IMR-90 (cell line): ENCODE data around the gene SNAPC4. TPM values are rescaled to one million over a fixed set of nuclear protein-coding genes. Genes with fewer than 3 reads are reported as not detected.
A peak's percentile ranks its signal among the peaks of the same experiment; 100 is the strongest.

ENCODE experiments used
- ATAC-seq: fragments of 200-7000 bp; cut with Tn5 transposase; 2 replicates; pipeline ENCODE4 v1.9.1; 2020; ENCODE audit warnings: low read depth, mild to moderate bottlenecking, moderate library complexity
- BruUV-seq: library from RNA; stranded (reverse); fragments of 400-500 nt; replicated peaks from 2 replicates; lab custom pipeline; 2021; lab: Mats Ljungman, UMichigan
- CTCF ChIA-PET: fragments of 300-600 bp; formaldehyde crosslinking; extraction: SDS; loops from one replicate; lab custom pipeline; 2021; ENCODE audit warnings: antibody characterized with exemption; lab: Yijun Ruan, JAX
- POLR2A ChIA-PET: fragments of 300-600 bp; sonication (Branson Sonifier 250); formaldehyde crosslinking; loops from one replicate; lab custom pipeline; 2022; ENCODE audit warnings: antibody characterized with exemption; ENCODE audit not compliant: unreplicated experiment; lab: Charles Lee
- DNase-seq: peaks from one replicate; pipeline ENCODE4 v3.0.0; 2013
- H2AFZ ChIP-seq: replicated peaks from 2 replicates; pipeline ENCODE3; 2013; ENCODE audit warnings: low read length, mild to moderate bottlenecking; ENCODE audit not compliant: poor library complexity
- H2AK5ac ChIP-seq: 2 replicates; pipeline ENCODE4 v1.6.1; 2013; ENCODE audit warnings: low read depth, low read length, inconsistent platforms
- H2AK9ac ChIP-seq: replicated peaks from 2 replicates; pipeline ENCODE3; 2013; ENCODE audit warnings: mild to moderate bottlenecking, low read depth, low read length, moderate library complexity; ENCODE audit not compliant: poor library complexity
- H2BK120ac ChIP-seq: 2 replicates; pipeline ENCODE4 v1.6.1; 2013; ENCODE audit warnings: low read depth, low read length, inconsistent platforms
- H2BK15ac ChIP-seq: 3 replicates; pipeline ENCODE4 v1.6.1; 2013; ENCODE audit warnings: low read depth, low read length, inconsistent platforms
- H2BK20ac ChIP-seq: 2 replicates; pipeline ENCODE4 v1.6.1; 2013; ENCODE audit warnings: low read depth, mild to moderate bottlenecking, inconsistent platforms, low read length, moderate library complexity
- H2BK5ac ChIP-seq: 2 replicates; pipeline ENCODE4 v1.6.1; 2013; ENCODE audit warnings: mild to moderate bottlenecking, low read depth, low read length, inconsistent platforms; ENCODE audit not compliant: poor library complexity, severe bottlenecking
- H3K14ac ChIP-seq: replicated peaks from 2 replicates; pipeline ENCODE4 v1.6.1; 2013; ENCODE audit warnings: low read depth, low read length, inconsistent platforms
- H3K18ac ChIP-seq: 2 replicates; pipeline ENCODE4 v1.6.1; 2013; ENCODE audit warnings: low read depth, low read length, control low read depth
- H3K23ac ChIP-seq: 2 replicates; pipeline ENCODE4 v1.6.1; 2013; ENCODE audit warnings: low read depth, low read length, inconsistent platforms
- H3K27ac ChIP-seq: 2 replicates; pipeline ENCODE4 v1.5.1; 2013; ENCODE audit warnings: mild to moderate bottlenecking, control low read depth, low read length; ENCODE audit not compliant: insufficient read depth
- H3K27me3 ChIP-seq: 2 replicates; pipeline ENCODE4 v1.6.1; 2013; ENCODE audit warnings: low read length; ENCODE audit not compliant: control insufficient read depth, insufficient read depth
- H3K36me3 ChIP-seq: 2 replicates; pipeline ENCODE4 v1.6.1; 2013; ENCODE audit warnings: low read length, mixed read lengths; ENCODE audit not compliant: control insufficient read depth, insufficient read depth
- H3K4ac ChIP-seq: 2 replicates; pipeline ENCODE4 v1.6.1; 2013; ENCODE audit warnings: low read depth, low read length, inconsistent platforms
- H3K4me1 ChIP-seq: 2 replicates; pipeline ENCODE4 v1.6.1; 2013; ENCODE audit warnings: low read length, mixed read lengths; ENCODE audit not compliant: control insufficient read depth, insufficient read depth
- H3K4me2 ChIP-seq: 2 replicates; pipeline ENCODE4 v1.6.1; 2013; ENCODE audit warnings: low read depth, mild to moderate bottlenecking, control low read depth, low read length, moderate library complexity
- H3K4me3 ChIP-seq: 2 replicates; pipeline ENCODE4 v1.5.1; 2013; ENCODE audit warnings: low read depth, mild to moderate bottlenecking, control low read depth, low read length, moderate library complexity; ENCODE audit not compliant: insufficient read depth
- H3K56ac ChIP-seq: 2 replicates; pipeline ENCODE4 v1.6.1; 2013; ENCODE audit warnings: low read length, inconsistent platforms; ENCODE audit not compliant: insufficient read depth; ENCODE audit errors: extremely low read depth
- H3K79me1 ChIP-seq, 2 experiments: 2 replicates each; pipeline ENCODE4 v1.6.1; 2013; ENCODE audit warnings: low read length in 2 of 2, inconsistent platforms in 1 of 2, low read depth in 1 of 2
- H3K9ac ChIP-seq: 2 replicates; pipeline ENCODE4 v1.6.1; 2013; ENCODE audit warnings: low read depth, low read length, control low read depth
- H3K9me1 ChIP-seq: 2 replicates; pipeline ENCODE4 v1.6.1; 2013; ENCODE audit warnings: low read length, inconsistent platforms; ENCODE audit not compliant: insufficient read depth
- H3K9me3 ChIP-seq: 2 replicates; pipeline ENCODE4 v1.6.1; 2013; ENCODE audit warnings: low read length; ENCODE audit not compliant: control insufficient read depth, insufficient read depth
- H4K20me1 ChIP-seq: 2 replicates; pipeline ENCODE4 v1.6.1; 2013; ENCODE audit warnings: low read length, inconsistent platforms; ENCODE audit not compliant: insufficient read depth
- H4K5ac ChIP-seq: 2 replicates; pipeline ENCODE4 v1.6.1; 2013; ENCODE audit warnings: mild to moderate bottlenecking, low read depth, low read length, control low read depth
- H4K8ac ChIP-seq, 2 experiments: 2 replicates each; pipeline ENCODE4 v1.6.1; 2013; ENCODE audit warnings: low read depth in 2 of 2, low read length in 2 of 2, control low read depth in 1 of 2, inconsistent platforms in 1 of 2
- H4K91ac ChIP-seq: 2 replicates; pipeline ENCODE4 v1.6.1; 2013; ENCODE audit warnings: low read depth, low read length, inconsistent platforms; ENCODE audit not compliant: insufficient read depth
- BHLHE40 ChIP-seq: fragments of 150-350 bp; IDR thresholded peaks from 2 replicates; pipeline ENCODE4 v1.6.1; 2016; ENCODE audit warnings: mild to moderate bottlenecking, low read depth, low read length
- CEBPB ChIP-seq: IDR thresholded peaks from 2 replicates; pipeline ENCODE4 v1.6.1; 2012; ENCODE audit warnings: low read depth, low read length, improper control_type of control experiment
- CHD1 ChIP-seq: IDR thresholded peaks from 2 replicates; pipeline ENCODE4 v1.6.1; 2012; ENCODE audit warnings: low read depth, low read length, improper control_type of control experiment
- ELK1 ChIP-seq: fragments of 150-350 bp; IDR thresholded peaks from 2 replicates; pipeline ENCODE4 v1.6.1; 2016; ENCODE audit warnings: low read depth, mild to moderate bottlenecking, low read length, moderate library complexity, borderline replicate concordance
- FOS ChIP-seq: fragments of 150-350 bp; IDR thresholded peaks from 2 replicates; pipeline ENCODE4 v1.6.1; 2016; ENCODE audit warnings: low read depth, low read length
- MAFK ChIP-seq: IDR thresholded peaks from 2 replicates; pipeline ENCODE4 v1.6.1; 2012; ENCODE audit warnings: low read depth, low read length, improper control_type of control experiment
- MAZ ChIP-seq: IDR thresholded peaks from 2 replicates; pipeline ENCODE4 v1.6.1; 2012; ENCODE audit warnings: low read depth, mild to moderate bottlenecking, low read length, improper control_type of control experiment, moderate library complexity, borderline replicate concordance
- MXI1 ChIP-seq: IDR thresholded peaks from 2 replicates; pipeline ENCODE4 v1.6.1; 2012; ENCODE audit warnings: low read depth, mild to moderate bottlenecking, low read length, moderate library complexity, borderline replicate concordance
- NFE2L2 ChIP-seq: fragments of 150-350 bp; IDR thresholded peaks from 2 replicates; pipeline ENCODE4 v1.6.1; 2016; ENCODE audit warnings: low read depth, mild to moderate bottlenecking, low read length
- POLR2A ChIP-seq: IDR thresholded peaks from 2 replicates; pipeline ENCODE4 v1.6.1; 2012; ENCODE audit warnings: mild to moderate bottlenecking, low read depth, low read length
- RAD21 ChIP-seq: IDR thresholded peaks from 2 replicates; pipeline ENCODE4 v1.6.1; 2012; ENCODE audit warnings: low read length, improper control_type of control experiment
- RCOR1 ChIP-seq: IDR thresholded peaks from 2 replicates; pipeline ENCODE4 v1.6.1; 2012; ENCODE audit warnings: mild to moderate bottlenecking, low read length, improper control_type of control experiment; ENCODE audit not compliant: insufficient replicate concordance
- RFX5 ChIP-seq: IDR thresholded peaks from 2 replicates; pipeline ENCODE4 v1.8.0; 2012; ENCODE audit warnings: low read depth, mild to moderate bottlenecking, low read length, moderate library complexity
- SMC3 ChIP-seq: fragments of 150-350 bp; IDR thresholded peaks from 2 replicates; pipeline ENCODE4 v1.6.1; 2016; ENCODE audit warnings: low read depth, mild to moderate bottlenecking, antibody characterized with exemption, low read length, moderate library complexity
- WGBS, 2 experiments: methylation state at CpG; one replicate each; pipeline versions ENCODE4 v1.1.5 to v1.1.7; 2013; ENCODE audit warnings: missing lambda C conversion rate in 2 of 2; ENCODE audit not compliant: insufficient read length in 1 of 2; ENCODE audit errors: extremely low coverage in 2 of 2; 5-methylcytosine and 5-hydroxymethylcytosine counted together
- dilution Hi-C: fragments of 300-500 bp; cut with HindIII; formaldehyde crosslinking; loops from one replicate; pipeline ENCODE4 v1.14.3; 2018; ENCODE audit warnings: low sequenced_read_pairs; ENCODE audit not compliant: unreplicated experiment
- in situ Hi-C: fragments of 300-500 bp; cut with MboI; formaldehyde crosslinking; loops from 3 replicates; pipeline ENCODE4 v1.14.3; 2019; ENCODE audit warnings: low sequenced_read_pairs, inconsistent platforms, mixed read lengths
- intact Hi-C: fragments of 100-400 bp; cut with micrococcal nuclease; formaldehyde crosslinking; loops from 2 replicates; pipeline ENCODE4 v1.10.0; 2022
- polyA plus RNA-seq, 3 experiments: library from polyadenylated mRNA; depleted of rRNA; stranded (reverse); fragments of >200 nt; gene quantifications; 2 replicates each; pipeline ENCODE4 v1.2.3, GENCODE V29; 2012; ENCODE audit warnings: low replicate concordance in 1 of 3
- total RNA-seq: library from RNA; depleted of rRNA; stranded (reverse); fragments of >200 nt; gene quantifications from 2 replicates; pipeline ENCODE4 v1.2.3, GENCODE V29; 2012
- TF ChIP-seq, protein P1 (sequence below): conservative IDR thresholded peaks from 2 replicates; pipeline ENCODE4 v1.5.1; 2012; ENCODE audit warnings: mild to moderate bottlenecking, low read depth, low read length, improper control_type of control experiment
- TF ChIP-seq, protein P2 (sequence below): fragments of 150-350 bp; IDR thresholded peaks from 2 replicates; pipeline ENCODE4 v1.6.1; 2017; ENCODE audit warnings: mild to moderate bottlenecking, antibody characterized with exemption, low read length, low read depth

SNAPC4 gene
- total and polyA plus RNA-seq, 2 of the 4 experiments (the other 2 are of a cell fraction) = 2.5 to 6.5 TPM

GRCh38 chr9:136419092-136419420, 19.1 kb upstream of the SNAPC4 start:
- H4K20me1 ChIP-seq = no peaks in the 10 kb centered on the region
- CTCF ChIA-PET = no interaction called here
- dilution Hi-C loops = no loop called here
- H2AFZ ChIP-seq = no peak overlapping the region
- H2BK15ac ChIP-seq = no peak overlapping the region
- no peak overlapping the region for H3K4ac ChIP-seq
- H3K4me3 ChIP-seq = no peak overlapping the region
- H3K9me1 ChIP-seq = peaks cover 4% of the 10 kb centered on the region; the same call in 1 of the 2 replicates
- no peak overlapping the region for H4K91ac ChIP-seq
- H4K8ac ChIP-seq = no peak overlapping the region
- H3K27me3 ChIP-seq = no peaks in the 10 kb centered on the region
- no peak overlapping the region for H2BK20ac ChIP-seq
- POLR2A ChIA-PET = interaction anchor here (0.6 kb wide), 1 partner anchor 8 kb away, joined by 9 read pairs; no protein-coding TSS in a partner anchor
- BruUV-seq = no TSS peak
- in situ Hi-C loops = no loop called here
- no peaks in the 10 kb centered on the region for H3K4me1 ChIP-seq
- H2BK120ac ChIP-seq = no peak overlapping the region
- H3K9ac ChIP-seq = no peak overlapping the region
- H3K79me1 ChIP-seq = peaks cover 3 to 23% of the 10 kb centered on the region in 2 experiments; a peak in 2 of 4 replicates
- no peak overlapping the region for H2AK5ac ChIP-seq
- no peak overlapping the region for H3K14ac ChIP-seq
- intact Hi-C loops = no loop called here
- H3K27ac ChIP-seq = no peak overlapping the region
- peaks cover 81% of the 10 kb centered on the region for H3K36me3 ChIP-seq
- H2AK9ac ChIP-seq = peak overlapping the region; percentile 13
- TF ChIP-seq FOS = no peak
- TF ChIP-seq SMC3 = no peak
- TF ChIP-seq CEBPB = no peak
- no peak for TF ChIP-seq NFE2L2
- no peak for TF ChIP-seq RAD21
- no peak for TF ChIP-seq MXI1
- TF ChIP-seq CHD1 = no peak
- TF ChIP-seq BHLHE40 = no peak
- TF ChIP-seq POLR2A = no peak
- TF ChIP-seq RCOR1 = no peak
- no peak for TF ChIP-seq ELK1
- TF ChIP-seq, protein P1, sequence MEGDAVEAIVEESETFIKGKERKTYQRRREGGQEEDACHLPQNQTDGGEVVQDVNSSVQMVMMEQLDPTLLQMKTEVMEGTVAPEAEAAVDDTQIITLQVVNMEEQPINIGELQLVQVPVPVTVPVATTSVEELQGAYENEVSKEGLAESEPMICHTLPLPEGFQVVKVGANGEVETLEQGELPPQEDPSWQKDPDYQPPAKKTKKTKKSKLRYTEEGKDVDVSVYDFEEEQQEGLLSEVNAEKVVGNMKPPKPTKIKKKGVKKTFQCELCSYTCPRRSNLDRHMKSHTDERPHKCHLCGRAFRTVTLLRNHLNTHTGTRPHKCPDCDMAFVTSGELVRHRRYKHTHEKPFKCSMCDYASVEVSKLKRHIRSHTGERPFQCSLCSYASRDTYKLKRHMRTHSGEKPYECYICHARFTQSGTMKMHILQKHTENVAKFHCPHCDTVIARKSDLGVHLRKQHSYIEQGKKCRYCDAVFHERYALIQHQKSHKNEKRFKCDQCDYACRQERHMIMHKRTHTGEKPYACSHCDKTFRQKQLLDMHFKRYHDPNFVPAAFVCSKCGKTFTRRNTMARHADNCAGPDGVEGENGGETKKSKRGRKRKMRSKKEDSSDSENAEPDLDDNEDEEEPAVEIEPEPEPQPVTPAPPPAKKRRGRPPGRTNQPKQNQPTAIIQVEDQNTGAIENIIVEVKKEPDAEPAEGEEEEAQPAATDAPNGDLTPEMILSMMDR = no peak
- TF ChIP-seq MAZ = no peak
- TF ChIP-seq, protein P2, sequence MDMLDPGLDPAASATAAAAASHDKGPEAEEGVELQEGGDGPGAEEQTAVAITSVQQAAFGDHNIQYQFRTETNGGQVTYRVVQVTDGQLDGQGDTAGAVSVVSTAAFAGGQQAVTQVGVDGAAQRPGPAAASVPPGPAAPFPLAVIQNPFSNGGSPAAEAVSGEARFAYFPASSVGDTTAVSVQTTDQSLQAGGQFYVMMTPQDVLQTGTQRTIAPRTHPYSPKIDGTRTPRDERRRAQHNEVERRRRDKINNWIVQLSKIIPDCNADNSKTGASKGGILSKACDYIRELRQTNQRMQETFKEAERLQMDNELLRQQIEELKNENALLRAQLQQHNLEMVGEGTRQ = no peak
- TF ChIP-seq RFX5 = no peak
- TF ChIP-seq MAFK = no peak
- H4K5ac ChIP-seq = no peak overlapping the region
- H2BK5ac ChIP-seq = no peak overlapping the region
- H3K23ac ChIP-seq = no peak overlapping the region
- DNase-seq (no peak), ATAC-seq (no peak)
- H3K56ac ChIP-seq = no peak overlapping the region
- H3K9me3 ChIP-seq = no peaks in the 10 kb centered on the region
- 100% methylated on average over 2 of the region's 12 CpGs; no CpG with 5 or more reads in 1 of the 2 experiments for WGBS, 2 experiments
- no peak overlapping the region for H3K18ac ChIP-seq
- H3K4me2 ChIP-seq = no peak overlapping the region
